Dermis lymphatic vessel endothelial cell (primary cell): Measurements from ENCODE around the gene KRTAP10-6. TPM values are rescaled to one million over a fixed set of nuclear protein-coding genes. Genes with fewer than 3 reads are reported as not detected.

Experiments used
- total RNA-seq: library from RNA; depleted of rRNA; stranded (reverse); fragments of >200 nt; gene quantifications from 2 replicates; pipeline ENCODE4 v1.2.1, GENCODE V29; 2014

Gene KRTAP10-6, protein sequence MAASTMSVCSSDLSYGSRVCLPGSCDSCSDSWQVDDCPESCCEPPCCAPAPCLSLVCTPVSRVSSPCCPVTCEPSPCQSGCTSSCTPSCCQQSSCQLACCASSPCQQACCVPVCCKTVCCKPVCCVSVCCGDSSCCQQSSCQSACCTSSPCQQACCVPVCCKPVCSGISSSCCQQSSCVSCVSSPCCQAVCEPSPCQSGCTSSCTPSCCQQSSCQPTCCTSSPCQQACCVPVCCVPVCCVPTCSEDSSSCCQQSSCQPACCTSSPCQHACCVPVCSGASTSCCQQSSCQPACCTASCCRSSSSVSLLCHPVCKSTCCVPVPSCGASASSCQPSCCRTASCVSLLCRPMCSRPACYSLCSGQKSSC
- total RNA-seq: under 0.01 TPM in 1 of 2 replicates, not detected in the other

DNA sequence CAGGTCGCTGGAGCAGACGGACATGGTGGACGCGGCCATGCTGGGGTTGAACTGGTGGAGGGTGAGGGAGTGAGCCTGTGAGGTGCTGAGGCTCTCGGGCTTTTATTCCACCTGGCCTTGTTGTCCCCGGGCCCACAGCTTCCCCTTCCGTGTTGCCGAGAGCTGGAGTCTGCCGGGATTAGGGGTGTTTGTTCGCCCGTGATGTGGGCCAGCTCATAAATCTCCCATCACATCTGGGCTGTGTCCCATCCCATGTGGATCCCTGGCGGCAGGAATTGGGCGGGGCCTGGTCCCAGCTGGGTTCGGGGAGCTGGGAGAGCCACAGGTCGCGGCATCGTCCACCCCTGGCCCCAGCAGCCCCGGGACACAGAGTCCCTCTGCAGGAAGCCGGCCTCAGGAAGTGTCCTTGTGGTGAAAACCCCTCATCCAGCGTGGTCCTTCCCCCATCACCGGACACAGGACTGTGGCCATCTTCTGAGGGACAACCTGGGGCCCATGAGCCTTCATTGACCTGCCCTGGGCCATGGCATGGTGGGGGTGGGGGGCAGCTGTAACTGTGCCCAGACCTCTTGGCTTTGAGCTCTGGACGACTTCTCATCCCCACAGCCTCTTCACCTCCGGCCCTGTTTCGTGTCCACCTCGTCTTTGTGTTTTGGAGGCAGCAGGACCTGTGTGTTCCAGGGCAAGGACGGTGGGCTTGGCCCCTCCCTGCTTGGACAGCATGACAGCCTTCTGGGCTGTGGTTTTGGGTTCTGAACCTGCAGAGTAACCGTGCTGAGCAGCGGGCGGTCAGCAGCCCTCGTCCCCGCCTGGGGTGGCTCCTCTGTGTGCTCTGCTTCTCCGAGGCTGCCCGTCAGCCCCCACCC lies at the start of gene KRTAP10-6:
TSS of gene KRTAP10-6 (minus strand) at position 60 of the 866 bp plus-strand sequence. CDS start at position 39, 21 bp downstream.

DNA sequence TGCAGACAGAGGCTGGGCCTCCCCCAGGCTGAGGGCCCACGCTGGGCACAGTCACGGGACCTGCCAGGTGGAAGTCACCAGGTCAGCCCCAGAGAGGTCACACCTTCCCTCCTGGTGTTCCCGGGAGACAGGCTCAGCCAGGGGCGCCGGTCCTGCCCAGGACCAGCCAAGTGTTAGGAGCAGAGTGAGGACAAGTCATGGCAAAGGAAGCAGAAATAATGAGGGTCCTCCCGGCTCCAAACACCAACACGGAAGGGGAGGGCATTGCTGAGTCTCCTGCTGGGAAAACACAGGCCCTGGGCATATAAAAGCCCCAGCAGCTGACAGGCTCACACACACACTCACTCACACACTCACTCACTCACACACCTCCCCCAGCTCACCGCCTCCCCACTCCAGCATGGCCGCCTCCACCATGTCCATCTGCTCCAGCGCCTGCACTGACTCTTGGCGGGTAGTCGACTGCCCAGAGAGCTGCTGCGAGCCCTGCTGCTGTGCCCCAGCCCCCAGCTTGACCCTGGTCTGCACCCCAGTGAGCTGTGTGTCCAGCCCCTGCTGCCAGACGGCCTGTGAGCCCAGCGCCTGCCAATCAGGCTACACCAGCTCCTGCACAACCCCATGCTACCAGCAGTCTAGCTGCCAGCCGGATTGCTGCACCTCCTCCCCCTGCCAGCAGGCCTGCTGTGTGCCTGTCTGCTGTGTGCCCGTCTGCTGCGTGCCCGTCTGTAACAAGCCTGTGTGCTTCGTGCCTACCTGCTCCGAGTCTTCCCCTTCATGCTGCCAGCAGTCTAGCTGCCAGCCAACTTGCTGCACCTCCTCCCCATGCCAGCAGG lies 44.9 kb upstream of the KRTAP10-6 start, which contains the start of gene KRTAP10-10:
TSS of gene KRTAP10-10 (plus strand) at position 339 of the 833 bp plus-strand sequence. CDS start at position 401, 62 bp downstream.

DNA sequence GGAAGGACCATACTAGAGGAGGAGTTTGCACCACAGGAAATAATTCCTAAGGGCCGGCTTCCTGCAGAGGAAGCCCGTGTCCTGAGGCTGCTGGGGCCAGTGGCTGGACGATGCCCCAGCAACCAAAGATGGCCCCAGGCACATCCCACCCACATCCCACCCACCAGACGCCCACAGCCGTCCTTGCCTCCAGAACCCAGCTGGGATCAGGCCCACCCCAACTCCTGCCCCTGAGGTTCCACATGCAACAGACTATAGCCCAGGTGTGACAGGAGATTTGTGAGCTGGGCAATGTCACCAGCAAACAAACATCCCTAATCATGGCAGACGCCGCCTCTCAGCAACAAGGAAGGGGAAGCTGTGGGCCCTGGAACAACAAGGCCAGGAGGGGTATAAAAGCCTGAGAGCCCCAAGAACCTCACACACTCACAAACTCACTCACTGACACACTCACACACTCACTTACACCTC lies 34.4 kb upstream of the KRTAP10-6 start, which contains the start of gene KRTAP10-9:
TSS of gene KRTAP10-9 (plus strand) at position 421 of the 471 bp plus-strand sequence. CDS start 79 bp downstream, outside the sequence.

DNA sequence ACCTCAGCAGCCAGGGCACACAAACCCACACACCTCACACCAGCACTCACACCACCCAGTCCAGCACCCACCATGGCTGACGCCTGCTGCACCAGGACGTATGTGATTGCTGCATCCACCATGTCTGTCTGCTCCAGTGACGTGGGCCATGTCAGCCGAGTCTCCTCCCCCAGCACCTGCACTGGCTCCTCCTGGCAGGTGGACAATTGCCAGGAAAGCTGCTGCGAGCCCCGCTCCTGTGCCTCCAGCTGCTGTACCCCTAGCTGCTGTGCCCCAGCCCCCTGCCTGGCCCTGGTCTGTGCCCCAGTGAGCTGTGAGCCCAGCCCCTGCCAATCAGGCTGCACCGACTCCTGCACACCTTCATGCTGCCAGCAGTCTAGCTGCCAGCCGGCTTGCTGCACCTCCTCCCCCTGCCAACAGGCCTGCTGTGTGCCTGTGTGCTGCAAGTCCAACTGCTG lies 19.8 kb upstream of the KRTAP10-6 start, which contains the start of gene KRTAP10-8:
TSS of gene KRTAP10-8 (plus strand) at position 51 of the 458 bp plus-strand sequence. CDS start at position 73, 22 bp downstream.

DNA sequence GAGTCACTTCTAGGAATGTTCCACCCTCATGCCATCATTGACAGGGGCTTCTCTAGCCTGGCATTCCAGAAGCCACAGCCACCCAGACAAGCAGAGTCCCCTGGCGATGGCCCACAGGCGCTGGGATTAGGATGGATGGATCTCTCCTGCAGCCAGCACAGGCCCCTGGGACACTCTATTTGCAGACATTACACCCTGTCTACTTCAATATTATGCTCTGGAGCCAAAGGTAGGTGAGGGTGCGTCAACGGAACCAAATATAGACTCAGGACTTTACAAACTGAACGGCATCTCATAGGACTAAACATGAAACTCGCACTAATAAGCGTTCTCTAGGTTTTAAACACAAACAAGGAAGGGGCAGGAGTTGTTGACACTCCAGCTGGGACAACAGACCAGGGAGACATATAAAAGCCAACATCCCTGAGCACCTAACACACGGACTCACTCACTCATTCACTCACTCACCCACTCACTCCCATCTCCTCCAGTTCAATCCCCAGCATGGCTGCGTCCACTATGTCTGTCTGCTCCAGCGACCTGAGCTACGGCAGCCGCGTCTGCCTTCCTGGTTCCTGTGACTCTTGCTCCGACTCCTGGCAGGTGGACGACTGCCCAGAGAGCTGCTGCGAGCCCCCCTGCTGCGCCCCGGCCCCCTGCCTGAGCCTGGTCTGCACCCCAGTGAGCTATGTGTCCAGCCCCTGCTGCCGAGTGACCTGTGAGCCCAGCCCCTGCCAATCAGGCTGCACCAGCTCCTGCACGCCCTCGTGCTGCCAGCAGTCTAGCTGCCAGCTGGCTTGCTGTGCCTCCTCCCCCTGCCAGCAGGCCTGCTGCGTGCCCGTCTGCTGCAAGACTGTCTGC lies 8.0 kb upstream of the KRTAP10-6 start, which contains the start of gene KRTAP10-7:
TSS of gene KRTAP10-7 (plus strand) at position 480 of the 861 bp plus-strand sequence. CDS start at position 505, 25 bp downstream.

DNA sequence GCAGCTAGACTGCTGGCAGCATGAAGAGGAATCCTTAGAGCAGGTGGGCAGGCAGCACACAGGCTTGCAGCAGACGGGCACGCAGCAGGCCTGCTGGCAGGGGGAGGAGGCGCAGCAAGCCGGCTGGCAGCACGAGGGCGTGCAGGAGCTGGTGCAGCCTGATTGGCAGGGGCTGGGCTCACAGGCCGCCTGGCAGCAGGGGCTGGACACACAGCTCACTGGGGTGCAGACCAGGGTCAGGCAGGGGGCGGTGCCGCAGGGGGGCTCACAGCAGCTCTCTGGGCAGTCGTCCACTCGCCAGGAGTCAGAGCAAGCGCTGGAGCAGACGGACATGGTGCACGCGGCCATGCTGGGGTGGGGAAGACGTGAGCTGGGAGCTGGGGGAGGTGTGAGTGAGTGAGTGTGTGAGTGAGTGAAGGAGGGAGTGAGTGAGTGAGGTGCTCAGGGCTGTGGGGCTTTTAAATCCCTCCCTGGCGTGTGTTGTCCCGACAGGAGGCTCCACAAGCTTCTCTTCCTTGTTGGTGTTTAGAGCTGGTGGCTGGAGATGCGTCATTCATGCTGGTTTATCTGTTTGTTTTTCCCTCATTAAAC lies 12.0 kb downstream of the KRTAP10-6 start, which contains the start of gene KRTAP10-5:
TSS of gene KRTAP10-5 (minus strand) at position 374 of the 591 bp plus-strand sequence. CDS start at position 348, 26 bp downstream.

DNA sequence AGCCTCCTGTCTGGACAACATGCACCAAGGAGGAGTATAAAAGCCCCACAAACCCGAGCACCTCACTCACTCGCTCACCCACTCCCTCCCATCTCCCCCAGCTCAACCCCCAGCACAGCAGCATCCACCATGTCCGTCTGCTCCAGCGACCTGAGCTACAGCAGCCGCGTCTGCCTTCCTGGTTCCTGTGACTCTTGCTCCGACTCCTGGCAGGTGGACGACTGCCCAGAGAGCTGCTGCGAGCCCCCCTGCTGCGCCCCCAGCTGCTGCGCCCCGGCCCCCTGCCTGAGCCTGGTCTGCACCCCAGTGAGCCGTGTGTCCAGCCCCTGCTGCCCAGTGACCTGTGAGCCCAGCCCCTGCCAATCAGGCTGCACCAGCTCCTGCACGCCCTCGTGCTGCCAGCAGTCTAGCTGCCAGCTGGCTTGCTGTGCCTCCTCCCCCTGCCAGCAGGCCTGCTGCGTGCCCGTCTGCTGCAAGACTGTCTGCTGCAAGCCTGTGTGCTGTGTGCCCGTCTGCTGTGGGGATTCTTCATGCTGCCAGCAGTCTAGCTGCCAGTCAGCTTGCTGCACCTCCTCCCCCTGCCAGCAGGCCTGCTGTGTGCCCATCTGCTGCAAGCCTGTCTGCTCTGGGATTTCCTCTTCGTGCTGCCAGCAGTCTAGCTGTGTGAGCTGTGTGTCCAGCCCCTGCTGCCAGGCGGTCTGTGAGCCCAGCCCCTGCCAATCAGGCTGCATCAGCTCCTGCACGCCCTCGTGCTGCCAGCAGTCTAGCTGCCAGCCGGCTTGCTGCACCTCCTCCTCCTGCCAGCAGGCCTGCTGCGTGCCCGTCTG lies 18.5 kb downstream of the KRTAP10-6 start, which contains the start of gene KRTAP10-4:
TSS of gene KRTAP10-4 (plus strand) at position 100 of the 827 bp plus-strand sequence. CDS start at position 130, 30 bp downstream.

DNA sequence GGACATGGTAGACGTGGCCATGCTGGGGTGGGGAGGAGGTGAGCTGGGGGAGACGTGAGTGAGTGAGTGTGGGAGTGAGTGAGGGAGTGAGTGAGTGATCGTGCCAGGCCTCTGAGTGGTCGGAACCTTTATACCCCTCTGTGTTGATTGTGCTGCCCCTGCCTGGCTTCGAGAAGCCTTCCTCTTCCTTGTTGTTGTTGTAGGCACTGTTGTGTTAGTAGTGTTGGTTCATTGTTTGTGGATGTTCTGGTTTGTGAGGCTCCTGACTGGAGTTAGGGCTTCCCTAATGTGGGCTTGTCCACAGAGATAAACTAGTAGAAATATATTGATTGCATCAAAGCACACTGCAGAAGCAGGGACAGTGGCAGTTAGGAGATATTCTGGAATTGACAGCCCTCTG lies 33.6 kb downstream of the KRTAP10-6 start, which contains the start of gene KRTAP10-3:
TSS of gene KRTAP10-3 (minus strand) at position 101 of the 400 bp plus-strand sequence. CDS start at position 21, 80 bp downstream.

DNA sequence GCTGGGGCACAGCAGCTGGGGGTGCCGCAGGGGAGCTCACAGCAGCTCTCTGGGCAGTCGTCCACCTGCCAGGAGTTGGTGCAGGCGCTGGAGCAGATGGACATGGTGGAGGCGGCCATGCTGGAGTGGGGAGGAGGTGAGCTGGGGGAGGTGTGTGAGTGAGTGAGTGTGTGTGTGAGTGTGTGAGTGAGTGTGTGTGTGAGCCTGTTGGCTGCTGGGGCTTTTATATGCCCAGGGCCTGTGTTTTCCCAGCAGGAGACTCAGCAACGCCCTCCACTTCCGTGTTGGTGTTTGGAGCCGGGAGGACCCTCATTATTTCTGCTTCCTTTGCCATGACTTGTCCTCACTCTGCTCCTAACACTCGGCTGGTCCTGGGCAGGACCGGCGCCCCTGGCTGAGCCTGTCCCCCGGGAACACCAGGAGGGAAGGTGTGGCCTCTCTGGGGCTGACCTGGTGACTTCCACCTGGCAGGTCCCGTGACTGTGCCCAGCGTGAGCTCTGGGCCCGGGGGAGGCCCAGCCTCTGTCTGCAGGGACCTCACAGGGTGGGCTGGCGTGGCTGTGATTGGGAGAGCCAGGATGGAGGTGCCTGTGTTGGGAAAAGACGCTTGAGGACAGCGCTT lies 40.9 kb downstream of the KRTAP10-6 start, which contains the start of gene KRTAP10-2:
TSS of gene KRTAP10-2 (minus strand) at position 166 of the 622 bp plus-strand sequence. CDS start at position 119, 47 bp downstream.

Other genes with a start within 250 kb of the KRTAP10-6 start
- gene TRPM2, start 238.9 kb downstream of the KRTAP10-6 start, total RNA-seq: 0.22 and 0.43 TPM in 2 replicates
- gene LRRC3, start 137.0 kb downstream of the KRTAP10-6 start, total RNA-seq: 0.86 and 0.98 TPM in 2 replicates
- not detected in 2 replicates for gene KRTAP10-1, start 52.3 kb downstream of the KRTAP10-6 start, total RNA-seq
- not detected in 2 replicates for gene KRTAP10-2, start 41.0 kb downstream of the KRTAP10-6 start, total RNA-seq
- not detected in 2 replicates for gene KRTAP10-3, start 33.7 kb downstream of the KRTAP10-6 start, total RNA-seq
- not detected in 2 replicates for gene KRTAP10-4, start 18.8 kb downstream of the KRTAP10-6 start, total RNA-seq
- not detected in 2 replicates for gene KRTAP10-5, start 11.9 kb downstream of the KRTAP10-6 start, total RNA-seq
- gene KRTAP10-7, start 8.1 kb upstream of the KRTAP10-6 start, total RNA-seq: not detected in 2 replicates
- gene KRTAP10-8, start 19.6 kb upstream of the KRTAP10-6 start, total RNA-seq: not detected in 2 replicates
- gene KRTAP10-9, start 34.6 kb upstream of the KRTAP10-6 start, total RNA-seq: not detected in 2 replicates
- gene KRTAP10-10, start 44.9 kb upstream of the KRTAP10-6 start, total RNA-seq: not detected in 2 replicates
- gene KRTAP10-11, start 53.9 kb upstream of the KRTAP10-6 start, total RNA-seq: not detected in 2 replicates
- not detected in 2 replicates for gene KRTAP12-4, start 62.2 kb upstream of the KRTAP10-6 start, total RNA-seq
- not detected in 2 replicates for gene KRTAP12-3, start 65.4 kb upstream of the KRTAP10-6 start, total RNA-seq
- not detected in 2 replicates for gene KRTAP12-2, start 74.4 kb upstream of the KRTAP10-6 start, total RNA-seq
- not detected in 2 replicates for gene KRTAP12-1, start 89.7 kb upstream of the KRTAP10-6 start, total RNA-seq
- not detected in 2 replicates for gene KRTAP10-12, start 104.7 kb upstream of the KRTAP10-6 start, total RNA-seq
- gene TSPEAR, start 119.1 kb upstream of the KRTAP10-6 start, total RNA-seq: 0.26 and 0.54 TPM in 2 replicates
- gene UBE2G2, start 209.3 kb upstream of the KRTAP10-6 start, total RNA-seq: 63.6 and 87.8 TPM in 2 replicates
- gene SUMO3, start 225.6 kb upstream of the KRTAP10-6 start, total RNA-seq: 78.0 and 81.8 TPM in 2 replicates